NT2/D1 (cell line): ENCODE results near the gene RXFP1.

Source experiments
- DNase-seq: peaks from one replicate; pipeline ENCODE4 v3.0.0-alpha.2; 2011; ENCODE audit warnings: low read depth, low spot score
- H3K27me3 ChIP-seq: 2 replicates; pipeline ENCODE4 v1.6.0; 2011; ENCODE audit warnings: mild to moderate bottlenecking; ENCODE audit not compliant: insufficient read length, insufficient read depth
- H3K36me3 ChIP-seq: 2 replicates; pipeline ENCODE4 v1.6.1; 2011; ENCODE audit warnings: mild to moderate bottlenecking, low read length, mixed read lengths; ENCODE audit not compliant: insufficient read depth, insufficient read length
- H3K4me1 ChIP-seq: 2 replicates; pipeline ENCODE4 v1.5.1; 2011; ENCODE audit not compliant: insufficient read depth, insufficient read length
- H3K4me3 ChIP-seq: 2 replicates; pipeline ENCODE4 v1.5.1; 2011; ENCODE audit warnings: low read depth; ENCODE audit not compliant: insufficient read length
- H3K9ac ChIP-seq: 2 replicates; pipeline ENCODE4 v1.6.0; 2011; ENCODE audit warnings: low read depth; ENCODE audit not compliant: insufficient read length
- H3K9me3 ChIP-seq: 2 replicates; pipeline ENCODE4 v1.5.1; 2011; ENCODE audit warnings: mild to moderate bottlenecking, low read length; ENCODE audit not compliant: insufficient read depth
- SUZ12 ChIP-seq: IDR thresholded peaks from 2 replicates; pipeline ENCODE4 v1.6.1; 2011; ENCODE audit not compliant: insufficient read length, insufficient read depth; ENCODE audit errors: extremely low read depth
- YY1 ChIP-seq: IDR thresholded peaks from 2 replicates; pipeline ENCODE4 v1.6.1; 2011; ENCODE audit not compliant: insufficient read length, insufficient read depth
- ZNF274 ChIP-seq: IDR thresholded peaks from 2 replicates; pipeline ENCODE4 v1.6.1; 2011; ENCODE audit warnings: mild to moderate bottlenecking, low read depth, low read length

RXFP1 gene

GRCh38 chr4:158599765-158600498, 78.2 kb downstream of the RXFP1 start:
- Histone ChIP-seq H3K36me3 (no peaks in the 10 kb centered on the region), H3K4me1 (no peaks in the 10 kb centered on the region), H3K27me3 (no peaks in the 10 kb centered on the region), H3K4me3 (no peak overlapping the region), H3K9me3 (no peaks in the 10 kb centered on the region), H3K9ac (no peak overlapping the region)
- TF ChIP-seq ZNF274 (no peak), YY1 (no peak), SUZ12 (no peak)
- DNase-seq = no peak

- no peaks in the 10 kb centered on the region for H3K36me3 ChIP-seq
- no peak for DNase-seq
- TF ChIP-seq YY1 = no peak
- TF ChIP-seq ZNF274 = no peak
- TF ChIP-seq SUZ12 = no peak
- no peak overlapping the region for H3K4me3 ChIP-seq
- no peaks in the 10 kb centered on the region for H3K9me3 ChIP-seq
- no peaks in the 10 kb centered on the region for H3K27me3 ChIP-seq
- H3K4me1 ChIP-seq = no peaks in the 10 kb centered on the region
- no peak overlapping the region for H3K9ac ChIP-seq
Measured at GRCh38 chr4:158604369-158604768, 82.7 kb downstream of the RXFP1 start.

- TF ChIP-seq YY1 (no peak), ZNF274 (no peak), SUZ12 (no peak)
- Histone ChIP-seq H3K4me3 (no peak overlapping the region), H3K27me3 (no peaks in the 10 kb centered on the region), H3K36me3 (no peaks in the 10 kb centered on the region), H3K4me1 (no peaks in the 10 kb centered on the region), H3K9ac (no peak overlapping the region), H3K9me3 (no peaks in the 10 kb centered on the region)
- no peak for DNase-seq
Measured at GRCh38 chr4:158605393-158605792, 83.7 kb downstream of the RXFP1 start.

- H3K4me3 ChIP-seq = no peak overlapping the region
- TF ChIP-seq SUZ12 (no peak), ZNF274 (no peak), YY1 (no peak)
- DNase-seq = no peak
- H3K9ac ChIP-seq = no peak overlapping the region
- no peaks in the 10 kb centered on the region for H3K36me3 ChIP-seq
- H3K27me3 ChIP-seq = no peaks in the 10 kb centered on the region
- H3K9me3 ChIP-seq = no peaks in the 10 kb centered on the region
- no peaks in the 10 kb centered on the region for H3K4me1 ChIP-seq
Measured at GRCh38 chr4:158606969-158607368, 85.3 kb downstream of the RXFP1 start.

- Histone ChIP-seq H3K27me3 (no peaks in the 10 kb centered on the region), H3K4me1 (no peaks in the 10 kb centered on the region), H3K9ac (no peak overlapping the region), H3K4me3 (no peak overlapping the region), H3K36me3 (no peaks in the 10 kb centered on the region), H3K9me3 (no peaks in the 10 kb centered on the region)
- TF ChIP-seq YY1 (no peak), ZNF274 (no peak), SUZ12 (no peak)
- no peak for DNase-seq
Measured at GRCh38 chr4:158609116-158609515, 87.4 kb downstream of the RXFP1 start.

- H3K4me3 ChIP-seq = no peak overlapping the region
- TF ChIP-seq YY1 (no peak), ZNF274 (no peak), SUZ12 (no peak)
- H3K36me3 ChIP-seq = no peaks in the 10 kb centered on the region
- no peaks in the 10 kb centered on the region for H3K27me3 ChIP-seq
- no peak for DNase-seq
- no peaks in the 10 kb centered on the region for H3K9me3 ChIP-seq
- H3K4me1 ChIP-seq = no peaks in the 10 kb centered on the region
- no peak overlapping the region for H3K9ac ChIP-seq
Measured at GRCh38 chr4:158610790-158611189, 89.1 kb downstream of the RXFP1 start.

GRCh38 chr4:158613046-158613445, 91.4 kb downstream of the RXFP1 start:
- Histone ChIP-seq H3K9ac (no peak overlapping the region), H3K4me1 (no peaks in the 10 kb centered on the region), H3K36me3 (no peaks in the 10 kb centered on the region), H3K27me3 (no peaks in the 10 kb centered on the region), H3K4me3 (no peak overlapping the region), H3K9me3 (no peaks in the 10 kb centered on the region)
- DNase-seq = no peak
- TF ChIP-seq YY1 = no peak
